Activated naive CD4-positive, alpha-beta T cell treated with anti-CD3 and anti-CD28 coated beads, Interleukin-2, amount 10 ng/mL, durations not matched to agents 7 days and 5 days (primary cell): ENCODE measurements around the gene DIAPH1.
A peak's percentile ranks its signal among the peaks of the same experiment; 100 is the strongest.

Experiments used
- CTCF ChIA-PET: fragments of 350-600 bp; sonication (Branson Sonifier 250); formaldehyde crosslinking; loops from one replicate; lab custom pipeline; 2021; ENCODE audit warnings: antibody characterized with exemption; lab: Charles Lee
- DNase-seq: peaks from one replicate; pipeline ENCODE4 v3.0.0-alpha.2; 2020
- H3K27ac Mint-ChIP-seq: one replicate; pipeline ENCODE4 v1.8.0; 2021; ENCODE audit warnings: mild to moderate bottlenecking, moderate library complexity, mixed read lengths
- H3K27me3 Mint-ChIP-seq: one replicate; pipeline ENCODE4 v1.8.0; 2021; ENCODE audit warnings: mild to moderate bottlenecking, mixed read lengths
- H3K36me3 Mint-ChIP-seq: one replicate; pipeline ENCODE4 v1.8.0; 2021; ENCODE audit warnings: mixed read lengths
- H3K4me1 Mint-ChIP-seq: one replicate; pipeline ENCODE4 v1.8.0; 2021; ENCODE audit warnings: mixed read lengths
- H3K4me3 Mint-ChIP-seq: one replicate; pipeline ENCODE4 v1.8.0; 2021; ENCODE audit warnings: mild to moderate bottlenecking, moderate library complexity, mixed read lengths
- H3K9me3 Mint-ChIP-seq: one replicate; pipeline ENCODE4 v1.8.0; 2021; ENCODE audit warnings: mixed read lengths

The DIAPH1 gene

DNA sequence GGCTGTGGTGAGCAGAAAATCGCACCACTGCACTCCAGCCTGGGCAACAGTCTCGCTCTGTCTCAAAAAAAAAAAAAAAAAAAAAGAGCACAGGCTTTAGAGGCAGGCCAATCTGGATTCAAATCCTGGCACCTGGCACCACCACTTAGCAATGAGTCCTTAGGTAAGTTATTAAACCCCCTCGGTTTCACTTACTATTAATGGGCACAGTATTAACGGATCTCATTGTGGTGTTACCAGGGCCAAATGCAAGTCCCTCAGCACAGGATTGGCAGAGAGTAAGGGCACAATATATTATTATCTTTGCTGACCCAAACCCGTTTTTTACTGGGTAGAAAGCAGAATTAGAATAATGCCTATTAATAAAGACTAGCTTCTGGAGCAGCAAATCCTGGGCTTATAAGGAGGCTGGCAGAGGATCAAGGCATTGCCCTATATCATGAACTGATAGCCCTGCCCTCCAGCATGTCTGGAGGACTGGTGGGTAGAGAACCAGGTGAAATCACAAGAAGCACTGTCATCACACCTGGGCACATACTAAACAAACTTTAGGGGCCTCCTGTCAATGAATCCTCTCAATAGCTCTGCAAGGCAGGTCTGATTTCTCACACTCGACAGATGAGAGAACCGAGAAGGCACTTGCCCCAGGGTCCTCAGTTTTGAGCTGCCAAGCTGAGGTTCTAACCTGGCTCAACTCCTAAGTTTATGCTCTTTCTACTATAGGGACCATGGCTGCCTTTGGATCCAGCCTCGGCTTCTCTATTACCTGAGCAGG is 112.2 kb downstream of the DIAPH1 start:
- Mint-ChIP-seq H3K27me3 (peaks cover 29% of the 10 kb centered on the region), H3K36me3 (no peaks in the 10 kb centered on the region), H3K9me3 (no peaks in the 10 kb centered on the region), H3K4me3 (no peak overlapping the region), H3K4me1 (no peaks in the 10 kb centered on the region), H3K27ac (no peak overlapping the region)
- no peak for DNase-seq
- CTCF ChIA-PET = interaction anchor here (0.7 to 1.0 kb wide), 4 partner anchors 61 to 374 kb away, joined by 3 read pairs; partner anchors contain the start of gene PCDHGA11

DNA sequence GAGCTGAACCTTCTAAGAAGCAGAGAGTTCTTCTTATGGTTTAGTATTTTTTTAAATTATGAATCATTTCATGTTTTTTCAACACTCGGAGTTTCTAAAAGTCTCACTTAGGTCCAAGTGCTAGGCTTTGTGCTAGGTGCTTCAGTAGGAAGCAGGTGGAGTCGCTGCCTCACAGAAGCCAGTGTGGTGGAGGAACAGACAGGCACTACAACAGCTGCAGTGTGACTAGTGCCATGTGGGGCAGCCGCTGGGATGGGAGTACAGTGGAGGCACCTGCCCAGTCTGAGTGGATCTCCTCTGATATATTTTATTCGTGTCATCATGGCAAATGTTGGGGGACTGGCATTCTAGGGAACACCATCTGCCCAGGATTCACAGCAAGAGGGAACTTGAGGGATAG is 114.6 kb downstream of the DIAPH1 start:
- CTCF ChIA-PET = interaction anchor here (1.0 to 1.3 kb wide), 2 partner anchors 9 to 92 kb away, joined by 4 to 6 read pairs; partner anchors contain the start of gene PCDHGA10
- Mint-ChIP-seq H3K27me3 (peaks cover 28% of the 10 kb centered on the region), H3K36me3 (no peaks in the 10 kb centered on the region), H3K9me3 (no peaks in the 10 kb centered on the region), H3K27ac (no peak overlapping the region), H3K4me1 (no peaks in the 10 kb centered on the region), H3K4me3 (no peak overlapping the region)
- no peak for DNase-seq

DNA sequence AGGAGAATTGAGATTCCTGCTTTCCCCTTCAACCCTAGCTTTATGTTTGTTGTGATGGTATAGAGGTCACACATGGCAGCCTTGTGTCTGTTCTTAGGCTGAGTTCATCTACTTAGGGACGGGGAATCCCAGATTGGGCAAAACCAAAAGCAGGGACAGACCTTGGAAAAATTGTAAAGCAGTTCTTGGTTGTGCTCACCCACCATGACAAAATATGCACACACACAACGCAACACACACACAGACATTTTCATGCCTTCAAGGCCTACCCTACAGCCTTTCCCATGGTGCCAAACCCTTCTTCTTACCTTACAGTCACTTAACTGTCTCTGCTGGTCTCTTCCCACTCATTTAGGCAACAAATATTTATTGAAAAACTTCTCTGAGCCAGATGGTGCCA is 115.1 kb downstream of the DIAPH1 start:
- no peaks in the 10 kb centered on the region for H3K9me3 Mint-ChIP-seq
- CTCF ChIA-PET = interaction anchor here (1.0 to 2.4 kb wide), 3 partner anchors 9 to 91 kb away, joined by 4 to 10 read pairs (median 6); partner anchors contain the start of gene PCDHGA10
- no peak for DNase-seq
- H3K27ac Mint-ChIP-seq = no peak overlapping the region
- no peaks in the 10 kb centered on the region for H3K36me3 Mint-ChIP-seq
- H3K4me3 Mint-ChIP-seq = no peak overlapping the region
- H3K27me3 Mint-ChIP-seq = peaks cover 27% of the 10 kb centered on the region
- no peaks in the 10 kb centered on the region for H3K4me1 Mint-ChIP-seq

DNA sequence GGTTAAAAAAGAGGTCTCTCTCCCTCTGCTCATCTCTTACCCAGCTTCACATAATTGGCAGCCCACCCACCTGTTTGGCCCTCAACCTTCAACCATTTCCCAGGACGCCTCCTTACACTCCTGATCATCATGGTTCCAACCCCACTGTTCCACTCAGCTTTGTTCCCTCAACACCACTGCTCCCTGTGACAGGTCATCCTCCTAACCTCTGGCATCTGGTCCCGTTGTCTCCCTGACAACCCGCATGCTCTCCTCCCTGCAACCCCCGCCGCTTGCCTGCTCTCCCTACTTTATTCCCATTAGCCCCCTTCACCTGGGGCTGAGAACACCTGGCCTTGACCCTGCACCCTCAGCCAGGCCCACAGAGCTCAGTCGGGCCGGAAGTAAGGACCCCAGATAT is 117.0 kb downstream of the DIAPH1 start:
- no peaks in the 10 kb centered on the region for H3K36me3 Mint-ChIP-seq
- no peaks in the 10 kb centered on the region for H3K9me3 Mint-ChIP-seq
- peaks cover 33% of the 10 kb centered on the region for H3K27me3 Mint-ChIP-seq
- no peak overlapping the region for H3K27ac Mint-ChIP-seq
- DNase-seq = no peak
- CTCF ChIA-PET = interaction anchor here (0.9 to 2.4 kb wide), 2 partner anchors 11 to 27 kb away, joined by 3 to 10 read pairs; no protein-coding TSS in a partner anchor
- H3K4me3 Mint-ChIP-seq = no peak overlapping the region
- H3K4me1 Mint-ChIP-seq = no peaks in the 10 kb centered on the region

DNA sequence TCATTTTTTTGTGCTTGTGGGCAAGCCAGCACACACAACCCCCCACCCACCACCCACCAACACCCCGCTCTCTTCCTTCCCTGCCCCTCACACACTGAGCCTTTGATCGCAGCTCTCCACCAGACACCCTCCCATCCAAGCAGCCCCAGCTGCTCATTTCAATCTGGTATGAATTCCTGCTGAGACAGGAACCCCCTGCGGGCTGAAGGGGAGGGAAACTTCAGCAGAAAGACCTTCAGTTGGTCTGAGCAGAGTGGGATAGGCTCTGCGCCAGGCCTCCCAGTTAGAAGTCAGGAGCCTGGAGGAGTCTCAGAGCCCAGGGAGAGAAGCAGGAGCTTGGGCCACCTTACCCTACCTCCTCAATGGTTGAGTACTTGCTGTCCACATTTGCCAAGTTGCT is 122.8 kb downstream of the DIAPH1 start:
- Mint-ChIP-seq H3K4me3 (no peak overlapping the region), H3K36me3 (no peaks in the 10 kb centered on the region), H3K27me3 (peaks cover 74% of the 10 kb centered on the region), H3K27ac (no peak overlapping the region), H3K9me3 (no peaks in the 10 kb centered on the region), H3K4me1 (peaks cover 4% of the 10 kb centered on the region)
- no peak for DNase-seq
- CTCF ChIA-PET = interaction anchor here (0.6 to 1.4 kb wide), 2 partner anchors 62 to 83 kb away, joined by 3 to 4 read pairs; partner anchors contain the start of gene PCDHGA10

DNA sequence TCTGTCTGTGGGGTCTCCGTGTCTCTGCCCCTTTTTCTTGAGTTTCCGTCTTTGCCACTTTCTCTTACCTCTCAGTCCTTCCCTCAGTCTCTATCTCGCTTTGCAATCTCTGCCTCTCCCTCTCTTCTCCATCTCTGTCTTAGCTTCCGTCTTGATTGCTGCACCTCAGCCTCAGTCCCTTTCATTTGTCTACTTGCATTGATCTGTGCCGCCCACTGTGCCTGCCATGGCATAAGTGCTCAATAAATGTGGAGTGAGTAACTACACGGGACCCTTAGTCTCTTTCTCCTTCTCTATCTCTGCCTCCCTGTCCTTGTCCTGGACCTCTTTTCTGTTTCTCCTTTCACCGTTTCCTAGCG is 123.4 kb downstream of the DIAPH1 start:
- no peak for DNase-seq
- CTCF ChIA-PET = interaction anchor here (0.6 to 1.4 kb wide), 4 partner anchors 14 to 83 kb away, joined by 3 to 4 read pairs (median 4); partner anchors contain the start of genes PCDHGA10 and PCDHGA12
- Mint-ChIP-seq H3K36me3 (no peaks in the 10 kb centered on the region), H3K4me1 (peaks cover 4% of the 10 kb centered on the region), H3K27ac (no peak overlapping the region), H3K9me3 (no peaks in the 10 kb centered on the region), H3K4me3 (no peak overlapping the region), H3K27me3 (peaks cover 80% of the 10 kb centered on the region)

DNA sequence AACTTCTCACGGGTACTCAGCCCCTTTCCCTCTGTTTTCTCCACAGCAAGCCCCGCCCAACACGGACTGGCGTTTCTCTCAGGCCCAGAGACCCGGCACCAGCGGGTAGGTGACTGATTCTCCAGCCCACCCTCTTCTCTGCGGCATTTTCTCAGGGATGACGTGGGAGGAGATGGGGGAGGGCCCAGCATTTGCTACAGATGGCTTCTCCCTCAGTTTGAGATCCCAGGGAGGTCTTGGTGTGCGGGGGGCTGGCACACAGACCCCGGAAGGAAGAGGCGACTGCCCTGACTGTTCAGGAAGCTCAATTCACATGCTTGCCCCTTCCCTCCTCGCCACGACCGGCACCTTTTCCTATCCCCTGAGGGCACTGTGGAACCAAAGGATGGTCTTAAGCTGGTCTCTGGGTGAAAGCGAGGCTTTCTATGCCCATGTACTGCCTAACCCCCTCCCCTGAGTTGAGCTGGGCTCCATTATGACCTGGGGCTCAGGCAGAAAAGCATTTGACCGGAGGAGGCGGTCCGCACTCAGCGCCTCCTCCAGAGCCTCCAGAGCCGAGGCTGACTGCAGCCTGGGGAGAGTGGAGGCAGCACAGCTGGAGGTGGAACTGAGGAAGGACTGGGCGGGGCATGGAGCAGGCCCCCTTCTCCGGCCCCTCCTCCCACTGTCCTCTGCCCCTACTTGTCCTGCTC is 123.9 kb downstream of the DIAPH1 start:
- H3K4me1 Mint-ChIP-seq = peaks cover 4% of the 10 kb centered on the region
- no peak overlapping the region for H3K4me3 Mint-ChIP-seq
- H3K27ac Mint-ChIP-seq = no peak overlapping the region
- no peaks in the 10 kb centered on the region for H3K36me3 Mint-ChIP-seq
- no peak for DNase-seq
- peaks cover 85% of the 10 kb centered on the region for H3K27me3 Mint-ChIP-seq
- H3K9me3 Mint-ChIP-seq = no peaks in the 10 kb centered on the region
- CTCF ChIA-PET = interaction anchor here (0.9 to 1.5 kb wide), 5 partner anchors 15 to 82 kb away, joined by 3 to 4 read pairs (median 4); partner anchors contain the start of genes PCDHGA10 and PCDHGA12

DNA sequence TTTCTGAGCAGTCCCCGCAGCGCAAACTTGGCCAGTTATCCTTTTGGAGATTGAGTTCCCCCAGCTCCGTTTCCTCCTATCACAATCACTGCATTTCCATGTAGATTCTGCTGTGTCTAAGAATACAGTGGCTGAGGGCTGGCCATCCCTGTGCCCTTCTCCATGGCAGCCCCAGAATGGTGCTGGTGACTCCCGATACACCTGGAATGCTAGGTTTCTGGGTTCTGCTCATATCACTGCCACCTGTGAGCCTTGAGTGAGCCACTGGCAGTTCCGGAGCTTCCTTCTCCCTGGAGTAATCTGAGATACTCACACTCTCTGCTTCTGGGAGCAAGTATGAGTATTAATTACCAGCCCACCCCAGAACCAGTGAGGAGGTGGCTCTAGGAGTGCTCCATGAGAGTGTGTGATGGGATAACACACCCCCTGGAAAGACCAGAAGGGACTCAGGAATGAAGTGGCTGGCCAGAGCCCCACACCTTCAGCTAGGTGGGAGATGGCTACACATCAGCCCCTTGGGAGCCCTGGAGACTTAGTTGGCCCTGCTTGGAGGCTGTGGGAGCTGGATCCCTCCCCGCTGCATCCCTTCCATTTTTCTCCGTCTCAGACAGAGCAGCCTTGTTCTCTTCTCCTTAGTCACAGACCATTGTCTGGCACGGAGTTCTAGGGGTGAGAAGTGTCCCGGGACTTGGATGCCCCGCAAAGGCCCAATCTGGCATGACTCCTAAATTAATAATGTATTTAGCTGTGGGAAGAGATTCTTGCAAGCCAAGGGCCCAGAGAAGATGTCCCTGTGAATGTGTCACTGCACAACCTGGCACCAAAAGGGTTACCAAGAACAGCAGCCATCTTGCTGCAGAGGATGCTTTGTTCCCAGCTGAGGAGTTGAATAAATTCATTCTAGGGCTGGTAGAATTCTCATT is 125.0 kb downstream of the DIAPH1 start:
- Mint-ChIP-seq H3K9me3 (no peaks in the 10 kb centered on the region), H3K4me1 (peaks cover 4% of the 10 kb centered on the region), H3K4me3 (no peak overlapping the region), H3K36me3 (no peaks in the 10 kb centered on the region), H3K27ac (no peak overlapping the region), H3K27me3 (peaks cover 92% of the 10 kb centered on the region)
- CTCF ChIA-PET = interaction anchor here (0.6 to 1.7 kb wide), 7 partner anchors 18 to 80 kb away, joined by 3 to 9 read pairs (median 3); partner anchors contain the start of genes PCDHGA10 and PCDHGA12
- no peak for DNase-seq

DNA sequence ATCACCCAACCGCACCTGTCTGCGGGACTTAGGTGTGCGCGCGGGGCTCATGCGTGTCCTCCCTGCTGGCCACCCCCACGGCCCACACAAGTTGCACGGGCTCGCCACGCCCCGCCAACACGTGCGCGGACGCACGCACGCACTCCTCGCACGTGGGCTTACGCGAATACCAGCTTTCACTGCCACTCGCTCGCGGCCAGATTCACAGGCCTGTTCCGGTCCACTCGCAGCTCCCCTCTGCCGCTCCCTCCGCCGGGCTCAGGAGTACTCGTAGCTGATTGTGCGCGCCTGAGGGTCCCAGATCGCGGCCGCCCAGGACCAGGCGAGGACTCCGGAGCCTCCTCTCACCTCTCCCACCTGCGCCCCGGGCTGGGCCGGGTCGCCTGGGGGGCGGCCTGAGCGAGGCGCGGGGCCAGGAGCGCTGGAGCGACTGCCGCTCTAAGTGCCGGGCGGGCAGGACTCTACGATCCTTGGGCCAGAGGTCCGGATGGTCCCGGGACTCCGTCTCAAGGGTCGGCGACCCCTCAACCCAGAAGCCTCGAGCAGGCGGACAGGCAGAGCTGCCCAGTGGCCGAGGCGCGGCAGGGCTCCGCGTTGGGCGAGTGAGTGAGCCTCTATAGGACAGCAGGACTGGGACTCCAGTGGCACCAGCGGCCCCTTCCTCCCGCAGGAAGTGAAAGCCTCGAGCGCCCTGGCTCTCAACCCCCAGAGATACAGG is 126.5 kb downstream of the DIAPH1 start:
- peak overlapping the region; percentile 45 for H3K4me3 Mint-ChIP-seq
- H3K4me1 Mint-ChIP-seq = peaks cover 4% of the 10 kb centered on the region
- no peaks in the 10 kb centered on the region for H3K36me3 Mint-ChIP-seq
- no peaks in the 10 kb centered on the region for H3K9me3 Mint-ChIP-seq
- peak; percentile 46 for DNase-seq
- CTCF ChIA-PET = interaction anchor here (0.5 to 1.7 kb wide), 4 partner anchors 8 to 673 kb away, joined by 3 to 9 read pairs (median 3); partner anchors contain the start of gene PCDHGA12
- H3K27ac Mint-ChIP-seq = no peak overlapping the region
- peaks cover 98% of the 10 kb centered on the region for H3K27me3 Mint-ChIP-seq

DNA sequence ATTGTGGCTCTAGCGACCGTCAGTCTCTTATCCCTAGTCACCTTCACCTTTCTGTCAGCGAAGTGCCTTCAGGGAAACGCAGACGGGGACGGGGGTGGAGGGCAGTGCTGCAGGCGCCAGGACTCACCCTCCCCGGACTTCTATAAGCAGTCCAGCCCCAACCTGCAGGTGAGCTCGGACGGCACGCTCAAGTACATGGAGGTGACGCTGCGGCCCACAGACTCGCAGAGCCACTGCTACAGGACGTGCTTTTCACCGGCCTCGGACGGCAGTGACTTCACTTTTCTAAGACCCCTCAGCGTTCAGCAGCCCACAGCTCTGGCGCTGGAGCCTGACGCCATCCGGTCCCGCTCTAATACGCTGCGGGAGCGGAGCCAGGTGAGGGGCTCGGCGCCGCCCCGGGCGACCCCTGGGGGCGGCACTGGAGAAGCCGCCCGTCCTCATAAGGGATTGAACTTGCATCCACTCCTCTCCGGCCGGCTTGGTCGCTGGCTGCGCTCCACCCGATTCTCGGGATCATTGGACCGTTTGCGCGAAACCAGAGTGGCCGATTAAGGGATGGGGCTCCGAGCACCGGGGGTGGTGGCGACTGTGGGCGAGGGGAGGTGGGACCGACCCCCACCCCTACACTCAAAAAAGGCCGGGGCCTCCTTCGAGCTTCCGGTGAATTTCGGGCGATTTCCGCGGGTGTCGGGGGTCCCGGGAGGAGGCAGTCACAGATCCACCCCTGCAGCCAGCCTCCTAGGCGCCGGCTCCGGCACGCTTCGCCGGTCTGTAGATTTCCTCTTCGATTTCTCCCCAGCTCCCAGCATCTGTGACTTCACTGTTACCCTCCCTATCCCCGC is 127.3 kb downstream of the DIAPH1 start:
- DNase-seq = no peak

DNA sequence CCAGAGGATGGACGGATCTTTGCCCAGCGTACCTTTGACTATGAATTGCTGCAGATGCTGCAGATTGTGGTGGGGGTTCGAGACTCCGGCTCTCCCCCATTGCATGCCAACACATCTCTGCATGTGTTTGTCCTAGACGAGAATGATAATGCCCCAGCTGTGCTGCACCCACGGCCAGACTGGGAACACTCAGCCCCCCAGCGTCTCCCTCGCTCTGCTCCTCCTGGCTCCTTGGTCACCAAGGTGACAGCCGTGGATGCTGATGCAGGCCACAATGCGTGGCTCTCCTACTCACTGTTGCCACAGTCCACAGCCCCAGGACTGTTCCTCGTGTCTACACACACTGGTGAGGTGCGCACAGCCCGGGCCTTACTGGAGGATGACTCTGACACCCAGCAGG is 128.0 kb downstream of the DIAPH1 start:
- DNase-seq = no peak
- Mint-ChIP-seq H3K27ac (no peak overlapping the region), H3K4me1 (peaks cover 4% of the 10 kb centered on the region), H3K9me3 (no peaks in the 10 kb centered on the region), H3K36me3 (no peaks in the 10 kb centered on the region), H3K4me3 (no peak overlapping the region), H3K27me3 (peaks cover 100% of the 10 kb centered on the region)
- CTCF ChIA-PET = no interaction called here

More for the DNA sequence above, 127.3 kb downstream of the DIAPH1 start:
- H3K27me3 Mint-ChIP-seq = peaks cover 100% of the 10 kb centered on the region
- H3K9me3 Mint-ChIP-seq = no peaks in the 10 kb centered on the region
- H3K27ac Mint-ChIP-seq = no peak overlapping the region
- H3K36me3 Mint-ChIP-seq = no peaks in the 10 kb centered on the region
- H3K4me1 Mint-ChIP-seq = peaks cover 4% of the 10 kb centered on the region
- peak overlapping the region; percentile 45 for H3K4me3 Mint-ChIP-seq
- CTCF ChIA-PET = interaction anchor here (1.2 kb wide), 1 partner anchor 9 kb away, joined by 3 read pairs; no protein-coding TSS in a partner anchor

DNA sequence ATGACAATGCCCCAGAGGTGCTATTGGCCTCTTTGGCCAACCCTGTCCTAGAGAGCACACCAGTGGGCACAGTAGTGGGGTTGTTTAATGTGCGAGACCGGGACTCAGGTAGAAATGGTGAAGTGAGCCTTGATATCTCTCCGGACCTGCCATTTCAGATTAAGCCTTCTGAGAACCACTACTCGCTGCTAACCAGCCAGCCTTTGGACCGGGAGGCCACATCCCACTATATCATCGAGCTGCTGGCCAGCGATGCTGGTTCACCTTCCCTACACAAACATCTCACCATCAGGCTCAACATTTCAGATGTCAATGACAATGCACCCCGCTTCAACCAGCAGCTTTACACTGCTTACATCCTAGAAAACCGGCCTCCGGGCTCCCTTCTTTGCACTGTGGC is 128.5 kb downstream of the DIAPH1 start:
- CTCF ChIA-PET = no interaction called here
- Mint-ChIP-seq H3K4me1 (peaks cover 4% of the 10 kb centered on the region), H3K4me3 (no peak overlapping the region), H3K36me3 (no peaks in the 10 kb centered on the region), H3K27ac (no peak overlapping the region), H3K9me3 (no peaks in the 10 kb centered on the region), H3K27me3 (peaks cover 100% of the 10 kb centered on the region)
- DNase-seq = no peak
